A549 (cell line): Measurements from ENCODE around the gene PARP9. TPM values are rescaled to one million over a fixed set of nuclear protein-coding genes. Genes with fewer than 3 reads are reported as not detected.
A peak's percentile ranks its signal among the peaks of the same experiment; 100 is the strongest.

Experiments
- ATAC-seq, 2 experiments: fragments of 200-7000 bp in 1 of 2; fragments of >200 bp in 1 of 2; cut with Nextera tagmentation in 1 of 2; cut with Tn5 transposase in 1 of 2; 3 replicates each; pipeline versions ENCODE4 v1.8.0 to v1.9.1; 2018 to 2020; ENCODE audit warnings: mild to moderate bottlenecking in 1 of 2, moderate library complexity in 1 of 2
- CTCF ChIA-PET: fragments of 300-600 bp; sonication (Branson Sonifier 250); formaldehyde crosslinking; extraction: SDS; loops from one replicate; lab custom pipeline; 2021; ENCODE audit warnings: antibody characterized with exemption, inconsistent platforms; lab: Yijun Ruan, JAX
- POLR2A ChIA-PET: fragments of 350-600 bp; formaldehyde crosslinking; extraction: SDS; loops from one replicate; lab custom pipeline; 2021; ENCODE audit warnings: antibody characterized with exemption, inconsistent platforms; lab: Yijun Ruan, JAX
- DNase-seq, 2 experiments: peaks; one replicate each; pipeline versions ENCODE4 v3.0.0 to v3.0.0-alpha.2; 2011 to 2016; ENCODE audit warnings: low read depth in 1 of 2, low spot score in 1 of 2
- FAIRE-seq: peaks from 2 replicates; lab custom pipeline; 2011; peaks lifted over from hg19 to GRCh38; lab: Jason Lieb, UNC
- H3K27ac ChIP-seq, 2 experiments: fragments of >200 bp; sonication (Bioruptor Twin); formaldehyde crosslinking; 3 replicates each; pipeline ENCODE4 v1.5.1; 2016 to 2017
- H3K4me1 ChIP-seq: fragments of >200 bp; sonication (Bioruptor Twin); formaldehyde crosslinking; 3 replicates; pipeline ENCODE4 v1.6.1; 2016
- H3K4me2 ChIP-seq: fragments of >200 bp; sonication (Bioruptor Twin); formaldehyde crosslinking; 3 replicates; pipeline ENCODE4 v1.6.1; 2016
- H3K4me3 ChIP-seq: fragments of >200 bp; sonication (Bioruptor Twin); formaldehyde crosslinking; 3 replicates; pipeline ENCODE4 v1.5.1; 2016
- H3K9me3 ChIP-seq: fragments of >200 bp; sonication (Bioruptor Twin); formaldehyde crosslinking; 3 replicates; pipeline ENCODE4 v1.6.1; 2016
- BCL3 ChIP-seq: fragments of >200 bp; sonication (Bioruptor Twin); formaldehyde crosslinking; IDR thresholded peaks from 3 replicates; pipeline ENCODE4 v1.6.1; 2016
- BHLHE40 ChIP-seq: IDR thresholded peaks from 2 replicates; pipeline ENCODE4 v1.6.1; 2012; ENCODE audit warnings: low read depth, low read length, inconsistent platforms
- CBX8 ChIP-seq: fragments of 200-600 bp; sonication (generic); IDR thresholded peaks from 2 replicates; pipeline ENCODE4 v1.6.1; 2016
- CEBPB ChIP-seq, 2 experiments: fragments of >200 bp in 1 of 2; sonication (Bioruptor Twin) in 1 of 2; formaldehyde crosslinking in 1 of 2; IDR thresholded peaks; 2 replicates each; pipeline ENCODE4 v1.6.1; 2012 to 2016
- CTCF ChIP-seq: fragments of >200 bp; sonication (Bioruptor Twin); formaldehyde crosslinking; IDR thresholded peaks from 3 replicates; pipeline ENCODE4 v1.5.1; 2016
- EHF ChIP-seq: fragments of 250-450 bp; sonication (Bioruptor Pico); IDR thresholded peaks from 2 replicates; pipeline ENCODE4 v1.5.0; 2020; ENCODE audit warnings: mild to moderate bottlenecking
- FOXS1 ChIP-seq: fragments of 250-450 bp; sonication (Bioruptor Pico); IDR thresholded peaks from 2 replicates; pipeline ENCODE4 v1.5.0; 2020; ENCODE audit warnings: mild to moderate bottlenecking, moderate library complexity
- GATA3 ChIP-seq: IDR thresholded peaks from 2 replicates; pipeline ENCODE4 v1.6.1; 2012; ENCODE audit warnings: borderline replicate concordance
- HOXB13 ChIP-seq: fragments of 250-450 bp; sonication (Bioruptor Pico); IDR thresholded peaks from 2 replicates; pipeline ENCODE4 v1.5.0; 2020; ENCODE audit warnings: low read depth, mild to moderate bottlenecking, moderate library complexity
- KDM5A ChIP-seq: fragments of 200-600 bp; sonication (generic); IDR thresholded peaks from 2 replicates; pipeline ENCODE4 v1.6.1; 2016; ENCODE audit warnings: antibody characterized with exemption, mild to moderate bottlenecking
- NFE2L2 ChIP-seq: fragments of 150-350 bp; conservative IDR thresholded peaks from 2 replicates; pipeline ENCODE4 v1.6.1; 2014; ENCODE audit warnings: low read length
- NR3C1 ChIP-seq: fragments of >200 bp; sonication (Bioruptor Twin); formaldehyde crosslinking; IDR thresholded peaks from 3 replicates; pipeline ENCODE4 v1.6.1; 2017
- POLR2AphosphoS2 ChIP-seq: conservative IDR thresholded peaks from 2 replicates; pipeline ENCODE4 v1.6.1; 2012; ENCODE audit warnings: low read length, improper control_type of control experiment, inconsistent platforms
- REST ChIP-seq: fragments of 200-600 bp; sonication (generic); IDR thresholded peaks from 2 replicates; pipeline ENCODE4 v1.6.1; 2016; ENCODE audit warnings: antibody characterized with exemption, mild to moderate bottlenecking, moderate library complexity
- SMC3 ChIP-seq: fragments of >200 bp; sonication (Bioruptor Twin); formaldehyde crosslinking; IDR thresholded peaks from 3 replicates; pipeline ENCODE4 v1.6.1; 2018; ENCODE audit warnings: inconsistent platforms
- SREBF2 ChIP-seq: fragments of 450-650 bp; IDR thresholded peaks from 2 replicates; pipeline ENCODE4 v1.6.1; 2014; ENCODE audit warnings: mild to moderate bottlenecking, moderate library complexity
- TFCP2L1 ChIP-seq: fragments of 250-450 bp; sonication (Bioruptor Pico); IDR thresholded peaks from 2 replicates; pipeline ENCODE4 v1.5.0; 2021; ENCODE audit warnings: mild to moderate bottlenecking
- ZNF302 ChIP-seq: fragments of 250-450 bp; sonication (Bioruptor Pico); IDR thresholded peaks from 2 replicates; pipeline ENCODE4 v1.9.0; 2021; ENCODE audit warnings: inconsistent platforms, mild to moderate bottlenecking, moderate library complexity
- ZSCAN20 ChIP-seq: fragments of 250-450 bp; sonication (Bioruptor Pico); IDR thresholded peaks from 2 replicates; pipeline ENCODE4 v1.8.0; 2022; ENCODE audit warnings: mild to moderate bottlenecking, moderate library complexity
- WGBS: methylation state at CpG from one replicate; pipeline ENCODE4 v1.1.6; 2017; ENCODE audit errors: missing lambda C conversion rate; 5-methylcytosine and 5-hydroxymethylcytosine counted together
- polyA plus RNA-seq, 4 experiments: library from polyadenylated mRNA; depleted of rRNA in 3 of 4; stranded (reverse); fragments of >200 nt; fragmentation: RNase III in 1 of 4; extraction: RNeasy Plus Mini Kit Qiagen cat#74134 plus additional on column Dnase treatment in 1 of 4; gene quantifications; 2 replicates in 3 of 4; 3 replicates in 1 of 4; pipeline ENCODE4 v1.2.3, GENCODE V29; 2011 to 2017
- small RNA-seq, 6 experiments: library from RNA; depleted of rRNA; stranded (forward); fragments of <200 nt; gene quantifications; one replicate each; pipeline ENCODE3, GENCODE V24; 2012

Gene PARP9
- polyA plus RNA-seq, 2 of the 4 experiments (the other 2 are of a cell fraction), result 4.5 to 12.6 TPM

- ATAC-seq, result no peak
- no peaks in the 10 kb centered on the region for H3K9me3 ChIP-seq
- TF ChIP-seq BHLHE40 (no peak), KDM5A (no peak), NR3C1 (no peak), CEBPB (IDR thresholded peaks at IDR 0.05) (0 out of 4 replicates have a peak, but pooled peaks of 1 of the 2 experiments have one; percentile 7)
- TF ChIP-seq, all 56 proteins: peak for 1
- POLR2A ChIA-PET, result no interaction called here
- WGBS, result 73% methylated on average over 5 of the region's 5 CpGs
- DNase-seq (no peak), FAIRE-seq (no peak)
- Histone ChIP-seq H3K4me2 (no peak overlapping the region), H3K27ac (no peak overlapping the region), H3K4me1 (peaks cover 26% of the 10 kb centered on the region), H3K4me3 (no peak overlapping the region)
- CTCF ChIA-PET, result no interaction called here
These were observed 79.1 kb downstream of the PARP9 start for GRCh38 chr3:122484985-122485384.

GRCh38 chr3:122481390-122481789 lies 82.7 kb downstream of the PARP9 start:
- POLR2A ChIA-PET, result no interaction called here
- CTCF ChIA-PET, result no interaction called here
- WGBS, result 95% methylated on average over 3 of the region's 3 CpGs
- no peak overlapping the region for H3K27ac ChIP-seq
- H3K4me1 ChIP-seq, result peaks cover 26% of the 10 kb centered on the region
- ATAC-seq, result no peak
- no peak for DNase-seq
- no peak overlapping the region for H3K4me3 ChIP-seq
- TF ChIP-seq EHF (CRISPR knock-in tag) (no peak), CBX8 (no peak), NFE2L2 (no peak), BCL3 (no peak), GATA3 (no peak), HOXB13 (no peak), FOXS1 (CRISPR knock-in tag) (no peak), CTCF (no peak), ZNF302 (CRISPR knock-in tag) (no peak), SMC3 (no peak), TFCP2L1 (no peak), REST (no peak), SREBF2 (no peak), ZSCAN20 (no peak), POLR2AphosphoS2 (no peak)
- FAIRE-seq, result no peak
- H3K9me3 ChIP-seq, result no peaks in the 10 kb centered on the region
- H3K4me2 ChIP-seq, result no peak overlapping the region

Small RNA genes within 50 kb of the gene (small RNA-seq; reads per million reads assigned to genes)
- 0 reads per million in 6 experiments for gene AC096861.1

Other genes starting within 250 kb of the PARP9 start
- gene CSTA, start 239.1 kb downstream of the PARP9 start, polyA plus RNA-seq (2011; rRNA removed), result 7.8 and 7.9 TPM in 2 replicates
- 0.41 to 1.1 TPM (median 0.91 TPM) in 3 replicates for gene CSTA, start 239.1 kb downstream of the PARP9 start, polyA plus RNA-seq (2017; fragmentation: RNase III; extraction: RNeasy Plus Mini Kit Qiagen cat#74134 plus additional on column Dnase treatment)
- 31.3 and 51.6 TPM in 2 replicates for gene MIX23, start 181.1 kb downstream of the PARP9 start, polyA plus RNA-seq (2011; rRNA removed)
- gene MIX23, start 181.1 kb downstream of the PARP9 start, polyA plus RNA-seq (2017; fragmentation: RNase III; extraction: RNeasy Plus Mini Kit Qiagen cat#74134 plus additional on column Dnase treatment), result 48.1 to 62.5 TPM (median 54.1 TPM) in 3 replicates
- gene FAM162A, start 180.1 kb downstream of the PARP9 start, polyA plus RNA-seq (2011; rRNA removed), result 61.1 and 64.8 TPM in 2 replicates
- 40.7 to 43.5 TPM (median 41.8 TPM) in 3 replicates for gene FAM162A, start 180.1 kb downstream of the PARP9 start, polyA plus RNA-seq (2017; fragmentation: RNase III; extraction: RNeasy Plus Mini Kit Qiagen cat#74134 plus additional on column Dnase treatment)
- gene WDR5B, start 148.2 kb downstream of the PARP9 start, polyA plus RNA-seq (2011; rRNA removed), result 9.0 and 10.2 TPM in 2 replicates
- 5.1 to 5.9 TPM (median 5.9 TPM) in 3 replicates for gene WDR5B, start 148.2 kb downstream of the PARP9 start, polyA plus RNA-seq (2017; fragmentation: RNase III; extraction: RNeasy Plus Mini Kit Qiagen cat#74134 plus additional on column Dnase treatment)
- gene KPNA1, start 49.4 kb downstream of the PARP9 start, polyA plus RNA-seq (2011; rRNA removed), result 81.8 and 86.6 TPM in 2 replicates
- gene KPNA1, start 49.4 kb downstream of the PARP9 start, polyA plus RNA-seq (2017; fragmentation: RNase III; extraction: RNeasy Plus Mini Kit Qiagen cat#74134 plus additional on column Dnase treatment), result 48.1 to 50.7 TPM (median 48.9 TPM) in 3 replicates
- gene DTX3L, start within 50 bp of the PARP9 start, polyA plus RNA-seq (2011; rRNA removed), result 4.2 and 6.9 TPM in 2 replicates
- 5.3 to 6.8 TPM (median 5.7 TPM) in 3 replicates for gene DTX3L, start within 50 bp of the PARP9 start, polyA plus RNA-seq (2017; fragmentation: RNase III; extraction: RNeasy Plus Mini Kit Qiagen cat#74134 plus additional on column Dnase treatment)
- 0.05 TPM in 1 of 2 replicates, not detected in the other for gene PARP15, start 13.3 kb upstream of the PARP9 start, polyA plus RNA-seq (2011; rRNA removed)
- gene PARP15, start 13.3 kb upstream of the PARP9 start, polyA plus RNA-seq (2017; fragmentation: RNase III; extraction: RNeasy Plus Mini Kit Qiagen cat#74134 plus additional on column Dnase treatment), result not detected in 3 replicates
- 23.0 and 23.6 TPM in 2 replicates for gene PARP14, start 116.5 kb upstream of the PARP9 start, polyA plus RNA-seq (2011; rRNA removed)
- 7.5 to 8.7 TPM (median 8.7 TPM) in 3 replicates for gene PARP14, start 116.5 kb upstream of the PARP9 start, polyA plus RNA-seq (2017; fragmentation: RNase III; extraction: RNeasy Plus Mini Kit Qiagen cat#74134 plus additional on column Dnase treatment)
- 8.8 and 9.2 TPM in 2 replicates for gene HSPBAP1, start 229.5 kb upstream of the PARP9 start, polyA plus RNA-seq (2011; rRNA removed)
- gene HSPBAP1, start 229.5 kb upstream of the PARP9 start, polyA plus RNA-seq (2017; fragmentation: RNase III; extraction: RNeasy Plus Mini Kit Qiagen cat#74134 plus additional on column Dnase treatment), result 5.0 to 6.3 TPM (median 5.2 TPM) in 3 replicates
- 16.2 and 16.8 TPM in 2 replicates for gene SLC49A4, start 230.8 kb upstream of the PARP9 start, polyA plus RNA-seq (2011; rRNA removed)
- 9.3 to 11.1 TPM (median 10.1 TPM) in 3 replicates for gene SLC49A4, start 230.8 kb upstream of the PARP9 start, polyA plus RNA-seq (2017; fragmentation: RNase III; extraction: RNeasy Plus Mini Kit Qiagen cat#74134 plus additional on column Dnase treatment)